Sigmoid colon (tissue), 4 donors: ENCODE results near the gene HSD17B2.

Experiments used
- POLR2AphosphoS5 ChIP-seq, 4 donors: sonication (generic); formaldehyde crosslinking; IDR thresholded peaks; one replicate each; pipeline ENCODE4 v1.6.1; 2017; ENCODE audit warnings: antibody characterized with exemption in 4 of 4
- TF ChIP-seq, protein P1 (sequence below), 4 experiments: fragments of 450-650 bp in 3 of 4; fragments of 200-600 bp in 1 of 4; IDR thresholded peaks; one replicate each; pipeline ENCODE4 v1.5.1; 2016 to 2019; ENCODE audit warnings: antibody characterized with exemption in 4 of 4, mild to moderate bottlenecking in 3 of 4, moderate library complexity in 2 of 4

- TF ChIP-seq, protein P1, sequence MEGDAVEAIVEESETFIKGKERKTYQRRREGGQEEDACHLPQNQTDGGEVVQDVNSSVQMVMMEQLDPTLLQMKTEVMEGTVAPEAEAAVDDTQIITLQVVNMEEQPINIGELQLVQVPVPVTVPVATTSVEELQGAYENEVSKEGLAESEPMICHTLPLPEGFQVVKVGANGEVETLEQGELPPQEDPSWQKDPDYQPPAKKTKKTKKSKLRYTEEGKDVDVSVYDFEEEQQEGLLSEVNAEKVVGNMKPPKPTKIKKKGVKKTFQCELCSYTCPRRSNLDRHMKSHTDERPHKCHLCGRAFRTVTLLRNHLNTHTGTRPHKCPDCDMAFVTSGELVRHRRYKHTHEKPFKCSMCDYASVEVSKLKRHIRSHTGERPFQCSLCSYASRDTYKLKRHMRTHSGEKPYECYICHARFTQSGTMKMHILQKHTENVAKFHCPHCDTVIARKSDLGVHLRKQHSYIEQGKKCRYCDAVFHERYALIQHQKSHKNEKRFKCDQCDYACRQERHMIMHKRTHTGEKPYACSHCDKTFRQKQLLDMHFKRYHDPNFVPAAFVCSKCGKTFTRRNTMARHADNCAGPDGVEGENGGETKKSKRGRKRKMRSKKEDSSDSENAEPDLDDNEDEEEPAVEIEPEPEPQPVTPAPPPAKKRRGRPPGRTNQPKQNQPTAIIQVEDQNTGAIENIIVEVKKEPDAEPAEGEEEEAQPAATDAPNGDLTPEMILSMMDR (IDR thresholded peaks at IDR 0.05), result no peak
- no peak for TF ChIP-seq POLR2AphosphoS5 (IDR thresholded peaks at IDR 0.05)
Observed at GRCh38 chr16:82083710-82084353, 48.8 kb downstream of the HSD17B2 start.
